H1 (cell line): ENCODE measurements around the gene ZNF189. TPM values are rescaled to one million over a fixed set of nuclear protein-coding genes. Genes with fewer than 3 reads are reported as not detected.

Source experiments
- CTCF ChIA-PET: fragments of 300-600 bp; sonication (Branson Sonifier 250); formaldehyde crosslinking; loops from one replicate; lab custom pipeline; 2021; ENCODE audit not compliant: partially characterized antibody; lab: Charles Lee
- POLR2A ChIA-PET: fragments of 300-600 bp; sonication (Branson Sonifier 250); formaldehyde crosslinking; loops from one replicate; lab custom pipeline; 2021; ENCODE audit warnings: inconsistent platforms; ENCODE audit not compliant: partially characterized antibody; lab: Charles Lee
- DNase-seq, 2 experiments: peaks; one replicate each; pipeline versions ENCODE4 v3.0.0 to v3.0.0-alpha.2; 2010 to 2022; ENCODE audit warnings: low spot score in 2 of 2, low read depth in 1 of 2, mixed read lengths in 1 of 2
- FAIRE-seq: peaks from 2 replicates; lab custom pipeline; 2011; peaks lifted over from hg19 to GRCh38; lab: Jason Lieb, UNC
- H2AFZ ChIP-seq: 2 replicates; pipeline ENCODE4 v1.8.1; 2012; ENCODE audit warnings: low read length, inconsistent platforms
- H2AK5ac ChIP-seq: 2 replicates; pipeline ENCODE4 v1.6.1; 2013; ENCODE audit warnings: low read depth, low read length
- H2BK120ac ChIP-seq: replicated peaks from 2 replicates; pipeline ENCODE3; 2013; ENCODE audit warnings: low read depth, low read length, inconsistent platforms
- H2BK12ac ChIP-seq: 2 replicates; pipeline ENCODE4 v1.6.1; 2013; ENCODE audit warnings: low read depth, low read length
- H2BK15ac ChIP-seq: 2 replicates; pipeline ENCODE4 v1.6.1; 2013; ENCODE audit warnings: low read length
- H2BK20ac ChIP-seq: 2 replicates; pipeline ENCODE4 v1.6.1; 2013; ENCODE audit warnings: low read length
- H2BK5ac ChIP-seq: 2 replicates; pipeline ENCODE4 v1.6.1; 2013; ENCODE audit warnings: low read depth, low read length
- H3K14ac ChIP-seq: 2 replicates; pipeline ENCODE4 v1.6.1; 2013; ENCODE audit warnings: inconsistent platforms; ENCODE audit not compliant: insufficient read length
- H3K18ac ChIP-seq: 2 replicates; pipeline ENCODE4 v1.6.1; 2013; ENCODE audit warnings: low read length; ENCODE audit errors: extremely low read depth
- H3K23ac ChIP-seq: 2 replicates; pipeline ENCODE4 v1.6.1; 2013; ENCODE audit warnings: inconsistent platforms; ENCODE audit not compliant: insufficient read length
- H3K23me2 ChIP-seq: 2 replicates; pipeline ENCODE4 v1.6.1; 2013; ENCODE audit warnings: low read depth, low read length
- H3K27ac ChIP-seq: 2 replicates; pipeline ENCODE4 v1.6.1; 2011; ENCODE audit warnings: low read depth, low read length, inconsistent platforms
- H3K27me3 ChIP-seq, 4 experiments: replicated peaks in 1 of 4; 1 replicate in 1 of 4; 2 replicates in 3 of 4; pipeline versions ENCODE4 v1.6.1 to v1.8.1; 2011 to 2013; ENCODE audit warnings: low read length in 3 of 4, mild to moderate bottlenecking in 3 of 4, inconsistent platforms in 2 of 4, mixed read lengths in 2 of 4, moderate library complexity in 1 of 4; ENCODE audit not compliant: control insufficient read depth in 3 of 4, insufficient read depth in 3 of 4; ENCODE audit errors: extremely low read depth in 1 of 4
- H3K36me3 ChIP-seq, 4 experiments: 2 replicates each; pipeline versions ENCODE4 v1.6.1 to v1.8.1; 2011 to 2013; ENCODE audit warnings: mild to moderate bottlenecking in 4 of 4, low read length in 3 of 4, moderate library complexity in 2 of 4, control low read depth in 1 of 4, inconsistent platforms in 1 of 4; ENCODE audit not compliant: insufficient read depth in 4 of 4, control insufficient read depth in 2 of 4
- H3K4ac ChIP-seq: replicated peaks from 2 replicates; pipeline ENCODE3; 2013; ENCODE audit warnings: low read length, low read depth, mixed read lengths, inconsistent platforms; ENCODE audit not compliant: insufficient read length
- H3K4me1 ChIP-seq, 4 experiments: replicated peaks in 1 of 4; 1 replicate in 1 of 4; 2 replicates in 3 of 4; pipeline versions ENCODE4 v1.6.1 to v1.8.1; 2011 to 2013; ENCODE audit warnings: low read length in 3 of 4, inconsistent platforms in 2 of 4, mixed read lengths in 1 of 4; ENCODE audit not compliant: insufficient read depth in 4 of 4, control insufficient read depth in 3 of 4
- H3K4me2 ChIP-seq, 2 experiments: 2 replicates each; pipeline versions ENCODE4 v1.6.1 to v1.8.1; 2011 to 2013; ENCODE audit warnings: low read depth in 2 of 2, low read length in 2 of 2, control low read depth in 1 of 2, inconsistent platforms in 1 of 2, mild to moderate bottlenecking in 1 of 2; ENCODE audit not compliant: insufficient read depth in 1 of 2
- H3K4me3 ChIP-seq, 4 experiments: fragments of 200-600, 300-600 bp in 1 of 4; sonication (generic), shearing (Covaris generic), sonication (Bioruptor Twin) in 1 of 4; 2 replicates each; pipeline versions ENCODE4 v1.5.1 to v1.8.1; 2011 to 2016; ENCODE audit warnings: low read length in 4 of 4, low read depth in 3 of 4, control low read depth in 2 of 4, inconsistent platforms in 2 of 4, mild to moderate bottlenecking in 2 of 4, mixed read lengths in 1 of 4, moderate library complexity in 1 of 4; ENCODE audit not compliant: insufficient read depth in 2 of 4; ENCODE audit errors: extremely low read depth in 1 of 4
- H3K56ac ChIP-seq: replicated peaks from 2 replicates; pipeline ENCODE3; 2013; ENCODE audit warnings: low read depth, mild to moderate bottlenecking, mixed read lengths, low read length, inconsistent platforms; ENCODE audit not compliant: insufficient read length
- H3K79me1 ChIP-seq: 2 replicates; pipeline ENCODE4 v1.6.1; 2013; ENCODE audit warnings: low read depth, low read length, control low read depth
- H3K79me2 ChIP-seq, 2 experiments: 2 replicates each; pipeline versions ENCODE4 v1.6.1 to v1.8.1; 2012 to 2013; ENCODE audit warnings: low read length in 2 of 2, mild to moderate bottlenecking in 2 of 2, inconsistent platforms in 1 of 2; ENCODE audit not compliant: insufficient read depth in 2 of 2, control insufficient read depth in 1 of 2
- H3K9ac ChIP-seq, 4 experiments: replicated peaks in 1 of 4; 1 replicate in 1 of 4; 2 replicates in 3 of 4; pipeline versions ENCODE4 v1.6.1 to v1.8.1; 2011 to 2013; ENCODE audit warnings: low read depth in 3 of 4, low read length in 3 of 4, control low read depth in 2 of 4, mild to moderate bottlenecking in 2 of 4, moderate library complexity in 2 of 4, inconsistent platforms in 1 of 4; ENCODE audit errors: extremely low read depth in 1 of 4
- H3K9me3 ChIP-seq, 2 experiments: 2 replicates each; pipeline versions ENCODE4 v1.6.1 to v1.8.1; 2012 to 2013; ENCODE audit warnings: mild to moderate bottlenecking in 2 of 2, moderate library complexity in 2 of 2, control low read depth in 1 of 2, inconsistent platforms in 1 of 2, low read depth in 1 of 2, low read length in 1 of 2, mixed read lengths in 1 of 2; ENCODE audit not compliant: insufficient read depth in 2 of 2
- H4K20me1 ChIP-seq, 2 experiments: replicated peaks in 1 of 2; 2 replicates each; pipeline versions ENCODE3 to v1.8.1; 2011 to 2013; ENCODE audit warnings: inconsistent platforms in 2 of 2, low read length in 2 of 2, mild to moderate bottlenecking in 1 of 2; ENCODE audit not compliant: insufficient read depth in 2 of 2, control insufficient read depth in 1 of 2
- H4K5ac ChIP-seq: 2 replicates; pipeline ENCODE4 v1.6.1; 2013; ENCODE audit warnings: low read length, low read depth, mixed read lengths, inconsistent platforms; ENCODE audit not compliant: insufficient read length
- H4K8ac ChIP-seq: 2 replicates; pipeline ENCODE4 v1.8.0; 2013; ENCODE audit warnings: mild to moderate bottlenecking, moderate library complexity, low read length, inconsistent platforms; ENCODE audit not compliant: insufficient read depth; ENCODE audit errors: extremely low read depth
- H4K91ac ChIP-seq: replicated peaks from 2 replicates; pipeline ENCODE3; 2013; ENCODE audit warnings: low read length, mixed read lengths, inconsistent platforms; ENCODE audit not compliant: insufficient read length
- ASH2L ChIP-seq: fragments of 200-600, 300-600 bp; sonication (generic); IDR thresholded peaks from one replicate; pipeline ENCODE4 v1.7.1; 2017; ENCODE audit warnings: low read length
- BRCA1 ChIP-seq: IDR thresholded peaks from 2 replicates; pipeline ENCODE4 v1.6.1; 2012; ENCODE audit warnings: low read depth, low read length, improper control_type of control experiment
- EP300 ChIP-seq, 2 experiments: IDR thresholded peaks; 1 replicate in 1 of 2; 2 replicates in 1 of 2; pipeline ENCODE4 v1.6.1; 2011 to 2012; ENCODE audit warnings: low read depth in 2 of 2, low read length in 2 of 2, mild to moderate bottlenecking in 2 of 2, borderline replicate concordance in 1 of 2, inconsistent platforms in 1 of 2, moderate library complexity in 1 of 2
- EZH2 ChIP-seq: fragments of 200-600 bp; sonication (generic); IDR thresholded peaks from 2 replicates; pipeline ENCODE4 v1.7.1; 2012; ENCODE audit warnings: low read depth, mild to moderate bottlenecking, moderate library complexity, low read length, inconsistent platforms; ENCODE audit not compliant: severe bottlenecking
- MAFK ChIP-seq: IDR thresholded peaks from 2 replicates; pipeline ENCODE4 v1.6.1; 2012; ENCODE audit warnings: low read depth, mild to moderate bottlenecking, improper control_type of control experiment, low read length
- PHF8 ChIP-seq: fragments of 200-600 bp; sonication (generic); conservative IDR thresholded peaks from 2 replicates; pipeline ENCODE4 v1.7.1; 2012; ENCODE audit warnings: low read depth, mild to moderate bottlenecking, inconsistent platforms, low read length, moderate library complexity
- POLR2AphosphoS5 ChIP-seq: IDR thresholded peaks from 2 replicates; pipeline ENCODE4 v1.6.1; 2011; ENCODE audit warnings: low read depth, low read length
- RNF2 ChIP-seq: fragments of 200-900, 300-1000 bp; sonication (generic); IDR thresholded peaks from 2 replicates; pipeline ENCODE4 v1.7.1; 2016; ENCODE audit warnings: borderline replicate concordance, low read depth, mild to moderate bottlenecking, antibody characterized with exemption, low read length; ENCODE audit not compliant: poor library complexity, severe bottlenecking; ENCODE audit errors: missing control alignments
- SIRT6 ChIP-seq: IDR thresholded peaks from one replicate; pipeline ENCODE4 v1.7.1; 2012; ENCODE audit warnings: low read length, inconsistent platforms
- WGBS, 2 experiments: shearing (Covaris generic) in 1 of 2; methylation state at CpG; one replicate each; pipeline versions ENCODE4 v1.1.6 to v1.1.7; 2013 to 2015; ENCODE audit warnings: low lambda C conversion rate in 2 of 2, mixed read lengths in 2 of 2, inconsistent platforms in 1 of 2, low coverage in 1 of 2, missing lambda C conversion rate in 1 of 2; ENCODE audit not compliant: insufficient replicate concordance in 2 of 2, insufficient coverage in 1 of 2, insufficient read length in 1 of 2; ENCODE audit errors: extremely low coverage in 1 of 2, missing lambda C conversion rate in 1 of 2; 5-methylcytosine and 5-hydroxymethylcytosine counted together
- polyA plus RNA-seq, 7 experiments: library from polyadenylated mRNA; depleted of rRNA in 3 of 7; stranded (reverse) in 5 of 7; unstranded in 2 of 7; fragments of >200 nt in 5 of 7; fragments of 200-250 nt in 2 of 7; gene quantifications; 1 replicate in 5 of 7; 2 replicates in 1 of 7; 4 replicates in 1 of 7; pipeline versions ENCODE4 v1.2.1 to v1.2.3, GENCODE V29; 2011 to 2013; ENCODE audit warnings: missing spikeins in 2 of 7, mixed read lengths in 2 of 7
- total RNA-seq: library from RNA; stranded (reverse); fragmentation: NEBNext Ultra II Directional; extraction: Animal tissue kit (Norgen Biotek cat#: 25700); gene quantifications from 2 replicates; pipeline ENCODE4 v1.2.1, GENCODE V29; 2021
- TF ChIP-seq, protein P1 (sequence below): IDR thresholded peaks from 2 replicates; pipeline ENCODE4 v1.6.1; 2011; ENCODE audit warnings: low read length, improper control_type of control experiment
- TF ChIP-seq, protein P2 (sequence below): IDR thresholded peaks from 2 replicates; pipeline ENCODE4 v1.6.1; 2012; ENCODE audit warnings: low read length, inconsistent platforms

The ZNF189 gene
- total and polyA plus RNA-seq, 2 of the 8 experiments (the other 6 are each of a cell fraction or from before 2014, with no cell fraction given): 1.9 to 12.3 TPM

DNA sequence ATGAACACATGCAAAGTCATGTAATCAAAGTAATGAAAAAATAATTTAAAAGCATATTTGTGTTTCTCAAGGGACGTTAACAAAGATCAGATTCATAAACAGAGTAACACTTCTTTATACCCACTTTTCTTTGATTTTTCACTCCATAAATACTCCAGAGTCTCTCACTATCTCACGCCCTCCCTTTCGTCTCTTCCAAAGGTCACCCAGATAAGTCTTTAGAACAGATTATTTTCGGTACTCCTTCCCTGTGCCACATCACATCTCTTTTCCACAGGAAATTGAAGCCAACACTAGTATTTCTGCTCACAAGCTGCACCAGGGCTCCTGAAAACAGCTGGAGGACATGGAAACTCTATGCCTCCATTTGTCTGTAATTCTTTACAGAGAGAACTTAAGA, 52.3 kb downstream of the ZNF189 start:
- Histone ChIP-seq H3K9me3 (peaks cover 2 to 6% of the 10 kb centered on the region in 2 experiments; a peak in 2 of 4 replicates), H3K79me2 (no peaks in the 10 kb centered on the region), H2AK5ac (no peak overlapping the region), H3K14ac (no peak overlapping the region), H4K8ac (no peak overlapping the region), H2BK5ac (no peak overlapping the region), H2BK15ac (no peak overlapping the region), H3K27me3 (no peaks in the 10 kb centered on the region), H3K4me3 (no peak overlapping the region), H2BK20ac (no peak overlapping the region), H3K18ac (no peak overlapping the region), H3K56ac (no peak overlapping the region), H3K79me1 (no peaks in the 10 kb centered on the region), H2BK120ac (no peak overlapping the region), H4K5ac (no peak overlapping the region), H3K27ac (no peak overlapping the region), H2BK12ac (no peak overlapping the region), H3K9ac (no peak overlapping the region), H4K20me1 (no peaks in the 10 kb centered on the region), H2AFZ (no peak overlapping the region), H3K23me2 (peaks cover 1% of the 10 kb centered on the region; the same call in 1 of the 2 replicates), H4K91ac (no peak overlapping the region), H3K23ac (no peak overlapping the region), H3K36me3 (no peaks in the 10 kb centered on the region), H3K4me1 (no peaks in the 10 kb centered on the region; a peak in 1 of 7 replicates), H3K4ac (no peak overlapping the region), H3K4me2 (no peak overlapping the region)
- ChIA-PET POLR2A (no interaction called here), CTCF (interaction anchor here (0.7 to 2.9 kb wide), 6 partner anchors 9 to 99 kb away, joined by 3 to 11 read pairs (median 4); no protein-coding TSS in a partner anchor)
- whole genome bisulfite sequencing, 2 experiments: 70% methylated on average over 4 of the region's 4 CpGs; no CpG with 5 or more reads in 1 of the 2 experiments
- DNase-seq: no peak
- FAIRE-seq: no peak
- TF ChIP-seq PHF8: no peak
- no peak for TF ChIP-seq ASH2L
- TF ChIP-seq BRCA1: no peak
- no peak for TF ChIP-seq EZH2
- TF ChIP-seq, protein P1, sequence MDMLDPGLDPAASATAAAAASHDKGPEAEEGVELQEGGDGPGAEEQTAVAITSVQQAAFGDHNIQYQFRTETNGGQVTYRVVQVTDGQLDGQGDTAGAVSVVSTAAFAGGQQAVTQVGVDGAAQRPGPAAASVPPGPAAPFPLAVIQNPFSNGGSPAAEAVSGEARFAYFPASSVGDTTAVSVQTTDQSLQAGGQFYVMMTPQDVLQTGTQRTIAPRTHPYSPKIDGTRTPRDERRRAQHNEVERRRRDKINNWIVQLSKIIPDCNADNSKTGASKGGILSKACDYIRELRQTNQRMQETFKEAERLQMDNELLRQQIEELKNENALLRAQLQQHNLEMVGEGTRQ: no peak
- no peak for TF ChIP-seq POLR2AphosphoS5
- TF ChIP-seq MAFK: no peak
- no peak for TF ChIP-seq EP300 (IDR thresholded peaks at IDR 0.05; ENCODE audit: borderline replicate concordance in 1 of 2, low read depth in 2 of 2, low read length in 2 of 2)
- TF ChIP-seq, protein P2, sequence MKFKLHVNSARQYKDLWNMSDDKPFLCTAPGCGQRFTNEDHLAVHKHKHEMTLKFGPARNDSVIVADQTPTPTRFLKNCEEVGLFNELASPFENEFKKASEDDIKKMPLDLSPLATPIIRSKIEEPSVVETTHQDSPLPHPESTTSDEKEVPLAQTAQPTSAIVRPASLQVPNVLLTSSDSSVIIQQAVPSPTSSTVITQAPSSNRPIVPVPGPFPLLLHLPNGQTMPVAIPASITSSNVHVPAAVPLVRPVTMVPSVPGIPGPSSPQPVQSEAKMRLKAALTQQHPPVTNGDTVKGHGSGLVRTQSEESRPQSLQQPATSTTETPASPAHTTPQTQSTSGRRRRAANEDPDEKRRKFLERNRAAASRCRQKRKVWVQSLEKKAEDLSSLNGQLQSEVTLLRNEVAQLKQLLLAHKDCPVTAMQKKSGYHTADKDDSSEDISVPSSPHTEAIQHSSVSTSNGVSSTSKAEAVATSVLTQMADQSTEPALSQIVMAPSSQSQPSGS: no peak
- TF ChIP-seq SIRT6: no peak
- TF ChIP-seq RNF2: no peak
